ENCODE data around the gene BMPR1B. TPM values are rescaled to one million over a fixed set of nuclear protein-coding genes. Genes with fewer than 3 reads are reported as not detected.

BMPR1B gene
- total and polyA plus RNA-seq, 4 donors, result 0.27 to 0.70 (median 0.48) TPM

DNA sequence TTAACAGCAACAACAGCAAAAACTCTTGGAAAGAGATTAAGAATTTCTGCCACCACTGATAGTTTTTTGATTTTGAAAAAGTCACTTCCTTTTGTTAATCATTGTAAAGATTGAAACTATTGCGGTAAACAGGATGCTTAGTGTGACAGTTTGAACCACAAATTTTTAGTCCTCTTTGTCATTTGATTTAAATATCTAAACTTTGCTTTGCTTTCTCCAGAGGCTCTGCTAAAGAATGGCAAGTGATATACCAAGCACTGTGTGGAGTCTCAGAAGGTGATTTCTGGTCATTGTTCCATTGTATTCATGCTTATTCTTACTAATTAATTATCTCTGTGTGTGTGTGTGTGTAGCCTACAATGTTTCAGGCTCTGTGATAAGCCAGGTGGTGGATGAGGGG, 155.6 kb downstream of the BMPR1B start:
- 55% methylated on average over 1 of the region's 1 CpG for whole genome bisulfite sequencing
- TF ChIP-seq EGR1 (IDR thresholded peaks at IDR 0.05; ENCODE audit: low read depth in 2 of 2) (no peak), GABPA (IDR thresholded peaks at IDR 0.05 in 1 of 2, conservative IDR thresholded peaks at IDR 0.05 in 1 of 2) (no peak), FOXA2 (IDR thresholded peaks at IDR 0.05) (no peak), ATF3 (IDR thresholded peaks at IDR 0.05) (no peak), JUND (IDR thresholded peaks at IDR 0.05) (no peak), MAX (IDR thresholded peaks at IDR 0.05) (no peak), CTCF (IDR thresholded peaks at IDR 0.05; ENCODE audit: low read depth, low read length, missing input control) (no peak), SP1 (IDR thresholded peaks at IDR 0.05) (no peak), RAD21 (IDR thresholded peaks at IDR 0.05) (no peak), FOXA1 (IDR thresholded peaks at IDR 0.05) (no peak), HNF4A (conservative IDR thresholded peaks at IDR 0.05) (no peak)
- TF ChIP-seq, protein P1, sequence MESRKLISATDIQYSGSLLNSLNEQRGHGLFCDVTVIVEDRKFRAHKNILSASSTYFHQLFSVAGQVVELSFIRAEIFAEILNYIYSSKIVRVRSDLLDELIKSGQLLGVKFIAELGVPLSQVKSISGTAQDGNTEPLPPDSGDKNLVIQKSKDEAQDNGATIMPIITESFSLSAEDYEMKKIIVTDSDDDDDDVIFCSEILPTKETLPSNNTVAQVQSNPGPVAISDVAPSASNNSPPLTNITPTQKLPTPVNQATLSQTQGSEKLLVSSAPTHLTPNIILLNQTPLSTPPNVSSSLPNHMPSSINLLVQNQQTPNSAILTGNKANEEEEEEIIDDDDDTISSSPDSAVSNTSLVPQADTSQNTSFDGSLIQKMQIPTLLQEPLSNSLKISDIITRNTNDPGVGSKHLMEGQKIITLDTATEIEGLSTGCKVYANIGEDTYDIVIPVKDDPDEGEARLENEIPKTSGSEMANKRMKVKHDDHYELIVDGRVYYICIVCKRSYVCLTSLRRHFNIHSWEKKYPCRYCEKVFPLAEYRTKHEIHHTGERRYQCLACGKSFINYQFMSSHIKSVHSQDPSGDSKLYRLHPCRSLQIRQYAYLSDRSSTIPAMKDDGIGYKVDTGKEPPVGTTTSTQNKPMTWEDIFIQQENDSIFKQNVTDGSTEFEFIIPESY (IDR thresholded peaks at IDR 0.05), result no peak
- H3K4me1 ChIP-seq (ENCODE audit: control insufficient read depth in 4 of 4, insufficient read depth in 4 of 4, low read length in 3 of 4), result no peaks in the 10 kb centered on the region

DNA sequence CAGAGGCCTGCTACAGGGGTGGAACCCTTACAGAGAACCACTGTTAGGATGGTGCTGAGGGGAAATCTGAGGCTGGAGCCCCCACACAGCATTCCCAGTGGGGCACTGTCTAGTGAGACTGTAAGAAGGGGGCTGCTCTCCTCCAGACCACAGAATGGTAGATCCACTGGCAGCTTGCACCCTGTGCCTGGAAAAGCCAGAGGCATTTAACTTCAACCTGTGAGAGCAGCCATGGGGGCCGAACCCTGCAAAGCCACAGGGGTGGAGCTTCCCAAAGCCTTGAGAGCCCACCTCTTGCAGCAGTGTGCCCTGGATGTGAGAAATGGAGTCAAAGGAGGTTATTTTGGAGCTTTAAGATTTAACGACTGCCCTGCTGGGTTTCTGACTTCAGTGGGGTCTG, 159.4 kb downstream of the BMPR1B start:
- DNase-seq (ENCODE audit: low spot score), result no peak
- H3K27ac ChIP-seq (ENCODE audit: low read depth in 1 of 2, low read length in 2 of 2), result no peak overlapping the region
- no peak overlapping the region for H3K9ac ChIP-seq (ENCODE audit: low read depth in 1 of 2, low read length in 2 of 2)
- TF ChIP-seq EGR1 (IDR thresholded peaks at IDR 0.05; ENCODE audit: low read depth in 2 of 2) (no peak), FOXA2 (IDR thresholded peaks at IDR 0.05) (no peak), RAD21 (IDR thresholded peaks at IDR 0.05) (no peak), JUND (IDR thresholded peaks at IDR 0.05) (no peak), GABPA (IDR thresholded peaks at IDR 0.05 in 1 of 2, conservative IDR thresholded peaks at IDR 0.05 in 1 of 2) (no peak), TAF1 (conservative IDR thresholded peaks at IDR 0.05) (no peak), FOXA1 (IDR thresholded peaks at IDR 0.05) (no peak), YY1 (IDR thresholded peaks at IDR 0.05) (no peak), MAX (IDR thresholded peaks at IDR 0.05) (no peak), SP1 (IDR thresholded peaks at IDR 0.05) (no peak), CTCF (IDR thresholded peaks at IDR 0.05; ENCODE audit: low read depth, low read length, missing input control) (no peak), ATF3 (IDR thresholded peaks at IDR 0.05) (no peak)
- TF ChIP-seq, protein P2, sequence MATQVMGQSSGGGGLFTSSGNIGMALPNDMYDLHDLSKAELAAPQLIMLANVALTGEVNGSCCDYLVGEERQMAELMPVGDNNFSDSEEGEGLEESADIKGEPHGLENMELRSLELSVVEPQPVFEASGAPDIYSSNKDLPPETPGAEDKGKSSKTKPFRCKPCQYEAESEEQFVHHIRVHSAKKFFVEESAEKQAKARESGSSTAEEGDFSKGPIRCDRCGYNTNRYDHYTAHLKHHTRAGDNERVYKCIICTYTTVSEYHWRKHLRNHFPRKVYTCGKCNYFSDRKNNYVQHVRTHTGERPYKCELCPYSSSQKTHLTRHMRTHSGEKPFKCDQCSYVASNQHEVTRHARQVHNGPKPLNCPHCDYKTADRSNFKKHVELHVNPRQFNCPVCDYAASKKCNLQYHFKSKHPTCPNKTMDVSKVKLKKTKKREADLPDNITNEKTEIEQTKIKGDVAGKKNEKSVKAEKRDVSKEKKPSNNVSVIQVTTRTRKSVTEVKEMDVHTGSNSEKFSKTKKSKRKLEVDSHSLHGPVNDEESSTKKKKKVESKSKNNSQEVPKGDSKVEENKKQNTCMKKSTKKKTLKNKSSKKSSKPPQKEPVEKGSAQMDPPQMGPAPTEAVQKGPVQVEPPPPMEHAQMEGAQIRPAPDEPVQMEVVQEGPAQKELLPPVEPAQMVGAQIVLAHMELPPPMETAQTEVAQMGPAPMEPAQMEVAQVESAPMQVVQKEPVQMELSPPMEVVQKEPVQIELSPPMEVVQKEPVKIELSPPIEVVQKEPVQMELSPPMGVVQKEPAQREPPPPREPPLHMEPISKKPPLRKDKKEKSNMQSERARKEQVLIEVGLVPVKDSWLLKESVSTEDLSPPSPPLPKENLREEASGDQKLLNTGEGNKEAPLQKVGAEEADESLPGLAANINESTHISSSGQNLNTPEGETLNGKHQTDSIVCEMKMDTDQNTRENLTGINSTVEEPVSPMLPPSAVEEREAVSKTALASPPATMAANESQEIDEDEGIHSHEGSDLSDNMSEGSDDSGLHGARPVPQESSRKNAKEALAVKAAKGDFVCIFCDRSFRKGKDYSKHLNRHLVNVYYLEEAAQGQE (IDR thresholded peaks at IDR 0.05), result no peak
- WGBS, result 92% methylated on average over 2 of the region's 2 CpGs
- H3K36me3 ChIP-seq (ENCODE audit: control insufficient read depth in 4 of 4, insufficient read depth in 3 of 4, low read depth in 1 of 4, low read length in 3 of 4), result no peaks in the 10 kb centered on the region
- no peaks in the 10 kb centered on the region for H3K27me3 ChIP-seq (ENCODE audit: control insufficient read depth in 4 of 4, insufficient read depth in 4 of 4, low read length in 3 of 4)
- H3K4me3 ChIP-seq (ENCODE audit: low read depth in 1 of 3, low read length in 3 of 3), result no peak overlapping the region
- peaks cover 0 to 6% (median under 1%) of the 10 kb centered on the region in 4 donors for H3K9me3 ChIP-seq (ENCODE audit: control insufficient read depth in 4 of 4, low read length in 3 of 4)
- no peaks in the 10 kb centered on the region for H3K4me1 ChIP-seq (ENCODE audit: control insufficient read depth in 4 of 4, insufficient read depth in 4 of 4, low read length in 3 of 4)

More for the DNA sequence above, 155.6 kb downstream of the BMPR1B start:
- no peaks in the 10 kb centered on the region for H3K27me3 ChIP-seq (ENCODE audit: control insufficient read depth in 4 of 4, insufficient read depth in 4 of 4, low read length in 3 of 4)
- peaks cover 0 to 6% (median under 1%) of the 10 kb centered on the region in 4 donors for H3K9me3 ChIP-seq (ENCODE audit: control insufficient read depth in 4 of 4, low read length in 3 of 4)
- H3K9ac ChIP-seq (ENCODE audit: low read depth in 1 of 2, low read length in 2 of 2), result no peak overlapping the region
- H3K4me3 ChIP-seq (ENCODE audit: low read depth in 1 of 3, low read length in 3 of 3), result no peak overlapping the region
- H3K27ac ChIP-seq (ENCODE audit: low read depth in 1 of 2, low read length in 2 of 2), result no peak overlapping the region
- H3K36me3 ChIP-seq (ENCODE audit: control insufficient read depth in 4 of 4, insufficient read depth in 3 of 4, low read depth in 1 of 4, low read length in 3 of 4), result no peaks in the 10 kb centered on the region
- DNase-seq (ENCODE audit: low spot score), result no peak

All from liver (tissue), 9 donors.